Mesothelial cell of epicardium (in vitro differentiated cells): ENCODE results near the gene DSTN. TPM values are rescaled to one million over a fixed set of nuclear protein-coding genes. Genes with fewer than 3 reads are reported as not detected.

Experiments
- DNase-seq, 2 experiments: peaks; one replicate each; pipeline ENCODE4 v3.0.0; 2021; ENCODE audit warnings: low spot score in 2 of 2; ENCODE audit not compliant: unreplicated experiment in 2 of 2
- H3K27ac Mint-ChIP-seq: 2 replicates; pipeline ENCODE4 v1.8.0; 2021; ENCODE audit warnings: mixed read lengths
- H3K27me3 Mint-ChIP-seq: 2 replicates; pipeline ENCODE4 v1.8.0; 2021; ENCODE audit warnings: low read depth, mixed read lengths
- H3K36me3 Mint-ChIP-seq: 2 replicates; pipeline ENCODE4 v1.8.0; 2021; ENCODE audit warnings: mixed read lengths
- H3K4me1 Mint-ChIP-seq: 2 replicates; pipeline ENCODE4 v1.8.0; 2021; ENCODE audit warnings: mixed read lengths
- H3K4me3 Mint-ChIP-seq: 2 replicates; pipeline ENCODE4 v1.8.0; 2021; ENCODE audit warnings: mild to moderate bottlenecking, moderate library complexity, mixed read lengths
- H3K9me3 Mint-ChIP-seq: 2 replicates; pipeline ENCODE4 v1.8.0; 2021; ENCODE audit warnings: mixed read lengths
- CTCF ChIP-seq: fragments of 200-600 bp; sonication (generic); IDR thresholded peaks from one replicate; pipeline ENCODE4 v1.5.0; 2021; ENCODE audit warnings: antibody characterized with exemption; ENCODE audit not compliant: unreplicated experiment
- total RNA-seq: library from RNA; stranded (reverse); gene quantifications from 3 replicates; pipeline ENCODE4 v1.2.1, GENCODE V29; 2021

Gene DSTN
- total RNA-seq, 1 donor from 2014 or later = 192 TPM

DNA sequence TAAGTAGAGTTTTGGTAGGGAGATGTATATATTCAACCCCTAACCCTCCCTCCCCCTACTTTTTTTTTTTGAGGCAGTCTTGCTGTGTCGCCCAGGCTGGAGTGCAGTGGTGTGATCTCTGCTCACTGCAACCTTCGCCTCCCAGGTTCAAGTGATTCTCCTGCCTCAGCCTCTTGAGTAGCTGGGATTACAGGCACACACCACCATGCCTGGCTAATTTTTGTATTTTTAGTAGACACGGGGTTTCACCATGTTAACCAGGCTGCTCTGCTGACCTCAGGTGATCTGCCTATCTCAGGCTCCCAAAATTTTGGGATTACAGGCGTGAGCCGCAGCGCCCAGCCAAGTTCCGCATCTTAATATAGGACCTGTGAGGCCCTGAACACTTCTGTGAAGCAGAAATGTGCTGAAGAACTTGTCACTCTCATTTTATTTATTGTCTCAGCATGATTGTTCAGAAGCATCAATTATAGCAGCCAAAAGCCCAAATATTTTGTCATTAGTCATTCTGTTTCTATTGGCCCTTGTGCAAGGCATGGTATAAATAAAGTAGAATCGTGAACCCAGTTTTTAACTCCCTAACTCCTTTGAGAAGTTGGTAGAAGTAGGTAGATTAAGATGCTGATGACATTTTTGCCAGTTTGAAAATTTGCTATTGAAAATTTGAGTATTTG is 19.4 kb downstream of the DSTN start:
- no peaks in the 10 kb centered on the region for H3K27me3 Mint-ChIP-seq
- H3K36me3 Mint-ChIP-seq = peaks cover 3% of the 10 kb centered on the region
- DNase-seq = no peak
- no peak overlapping the region for H3K4me3 Mint-ChIP-seq
- H3K9me3 Mint-ChIP-seq = no peaks in the 10 kb centered on the region
- peaks cover 48% of the 10 kb centered on the region for H3K4me1 Mint-ChIP-seq
- H3K27ac Mint-ChIP-seq = peak overlapping the region; percentile 15
- no peak for TF ChIP-seq CTCF

- Mint-ChIP-seq H3K36me3 (peaks cover 3% of the 10 kb centered on the region), H3K9me3 (no peaks in the 10 kb centered on the region), H3K4me3 (no peak overlapping the region), H3K27ac (peak overlapping the region; percentile 82), H3K27me3 (no peaks in the 10 kb centered on the region), H3K4me1 (peaks cover 53% of the 10 kb centered on the region)
- no peak for DNase-seq
- no peak for TF ChIP-seq CTCF
Observed at GRCh38 chr20:17590245-17590644, 20.4 kb downstream of the DSTN start.

GRCh38 chr20:17593902-17594301 is 24.0 kb downstream of the DSTN start:
- TF ChIP-seq CTCF = no peak
- Mint-ChIP-seq H3K27ac (peak overlapping the region; percentile 77), H3K36me3 (peaks cover 11% of the 10 kb centered on the region), H3K4me1 (peaks cover 59% of the 10 kb centered on the region), H3K27me3 (no peaks in the 10 kb centered on the region), H3K9me3 (peaks cover 11% of the 10 kb centered on the region), H3K4me3 (no peak overlapping the region)
- no peak for DNase-seq

GRCh38 chr20:17594443-17594842 is 24.6 kb downstream of the DSTN start:
- H3K4me1 Mint-ChIP-seq = peaks cover 55% of the 10 kb centered on the region
- H3K27me3 Mint-ChIP-seq = no peaks in the 10 kb centered on the region
- peaks cover 11% of the 10 kb centered on the region for H3K9me3 Mint-ChIP-seq
- H3K36me3 Mint-ChIP-seq = peaks cover 12% of the 10 kb centered on the region
- no peak overlapping the region for H3K4me3 Mint-ChIP-seq
- DNase-seq = no peak
- no peak for TF ChIP-seq CTCF
- peak overlapping the region; percentile 82 for H3K27ac Mint-ChIP-seq

DNA sequence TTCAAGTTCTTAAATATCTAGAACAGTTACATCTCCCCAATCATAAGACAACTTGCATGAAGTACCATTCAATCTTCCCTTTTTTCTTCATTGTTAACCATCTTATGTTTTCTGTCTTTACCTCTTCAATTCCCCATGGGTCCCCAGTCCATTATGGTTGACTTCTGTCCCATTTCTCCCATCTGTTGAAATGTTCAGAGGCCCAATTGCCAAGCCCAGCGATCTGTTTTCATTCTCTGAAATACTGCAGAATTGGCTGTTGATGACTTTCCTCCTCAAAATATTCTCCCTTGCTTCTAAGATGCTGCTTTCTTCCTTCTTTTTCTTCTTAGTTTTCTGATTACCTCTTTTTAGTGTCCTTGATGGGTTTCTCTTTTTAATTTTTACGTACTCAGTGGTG is 26.0 kb downstream of the DSTN start:
- Mint-ChIP-seq H3K4me1 (peaks cover 45% of the 10 kb centered on the region), H3K4me3 (no peak overlapping the region), H3K27ac (peak overlapping the region; percentile 82), H3K9me3 (peaks cover 11% of the 10 kb centered on the region), H3K36me3 (peaks cover 15% of the 10 kb centered on the region), H3K27me3 (no peaks in the 10 kb centered on the region)
- DNase-seq = no peak
- no peak for TF ChIP-seq CTCF
